GM15510 (cell line): ENCODE results near the gene BLCAP.

ENCODE experiments used
- POLR2A ChIP-seq: IDR thresholded peaks from 3 replicates; pipeline ENCODE4 v1.6.1; 2011; ENCODE audit warnings: borderline replicate concordance; ENCODE audit not compliant: insufficient read length; ENCODE audit errors: extremely low read depth

BLCAP gene

DNA sequence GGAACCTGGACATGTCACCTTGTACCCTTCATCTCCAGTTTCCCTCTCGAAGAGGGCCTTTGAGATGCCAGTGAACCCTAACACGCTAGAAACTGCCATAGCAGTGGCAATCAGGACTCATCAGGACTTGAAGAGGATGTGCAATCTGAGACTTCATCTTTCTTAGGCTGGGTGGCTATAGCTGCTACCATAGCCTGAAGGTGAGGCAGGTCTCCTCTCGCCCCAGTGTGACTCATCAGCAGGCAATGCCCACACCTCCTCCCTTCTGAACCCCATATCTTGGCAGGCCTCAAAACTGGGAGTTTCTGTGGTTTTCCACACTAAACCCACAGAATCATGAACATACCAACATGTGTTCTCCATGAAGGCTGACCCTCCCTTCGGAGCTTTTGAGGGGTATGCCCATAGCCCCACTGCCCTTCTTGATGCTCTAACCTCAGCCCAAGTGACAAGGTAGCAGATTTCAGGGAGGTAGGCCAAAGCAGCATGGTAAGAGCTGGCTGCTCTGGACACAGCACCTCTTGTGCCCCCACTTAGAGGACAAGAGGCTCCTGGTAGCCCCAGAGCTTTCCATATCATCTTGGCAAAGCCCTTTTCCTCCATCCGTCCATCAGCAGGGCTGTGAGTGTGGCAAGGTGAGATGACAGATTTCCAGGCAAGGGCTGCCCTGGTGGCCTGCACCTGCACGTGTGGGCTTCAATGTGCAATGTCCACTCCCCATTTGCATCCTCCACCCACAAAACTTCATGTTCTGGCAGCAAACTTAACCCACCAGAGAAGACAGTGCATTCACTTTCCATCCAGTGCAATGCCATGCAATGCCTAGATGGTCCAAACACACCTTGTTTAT is 2.6 kb downstream of the BLCAP start:
- TF ChIP-seq POLR2A, result no peak

DNA sequence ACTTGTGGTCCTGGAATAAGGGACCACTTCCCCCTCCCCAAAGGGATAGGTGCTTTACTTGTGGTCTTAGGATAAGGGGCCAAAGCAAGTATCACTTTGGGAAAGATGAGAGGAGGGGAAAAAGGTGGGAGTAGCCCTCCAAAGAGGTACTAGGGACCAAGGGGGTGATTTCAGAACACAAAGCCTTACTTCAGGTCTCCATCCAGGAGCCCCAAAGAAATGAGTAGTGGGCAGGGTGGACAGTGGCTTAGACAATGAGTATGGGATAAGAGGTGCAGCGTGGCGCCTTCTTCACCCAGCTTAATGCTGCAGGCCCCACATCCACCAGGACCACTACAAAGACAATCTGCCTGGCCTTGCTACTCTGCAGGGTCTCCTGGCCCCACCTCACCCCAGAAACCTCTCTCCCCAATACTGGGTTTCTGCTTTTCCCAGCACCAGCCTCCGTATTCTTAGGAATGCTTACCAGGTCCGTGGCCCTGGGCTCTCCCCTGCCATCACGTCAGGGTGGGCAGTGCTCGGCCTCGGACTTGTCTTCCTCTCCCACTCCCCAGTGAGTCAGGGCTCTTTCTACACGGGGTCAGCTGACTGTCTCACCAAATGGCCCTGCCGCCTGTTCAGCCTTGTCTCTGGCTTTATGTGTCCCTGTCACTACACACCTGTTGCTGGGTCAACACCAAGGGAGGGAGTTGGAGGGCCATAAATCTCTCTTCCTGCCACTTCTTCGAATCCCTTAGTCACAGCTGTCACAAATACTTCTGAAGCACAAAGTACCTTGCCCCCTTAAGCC is 3.6 kb downstream of the BLCAP start:
- TF ChIP-seq POLR2A, result no peak

DNA sequence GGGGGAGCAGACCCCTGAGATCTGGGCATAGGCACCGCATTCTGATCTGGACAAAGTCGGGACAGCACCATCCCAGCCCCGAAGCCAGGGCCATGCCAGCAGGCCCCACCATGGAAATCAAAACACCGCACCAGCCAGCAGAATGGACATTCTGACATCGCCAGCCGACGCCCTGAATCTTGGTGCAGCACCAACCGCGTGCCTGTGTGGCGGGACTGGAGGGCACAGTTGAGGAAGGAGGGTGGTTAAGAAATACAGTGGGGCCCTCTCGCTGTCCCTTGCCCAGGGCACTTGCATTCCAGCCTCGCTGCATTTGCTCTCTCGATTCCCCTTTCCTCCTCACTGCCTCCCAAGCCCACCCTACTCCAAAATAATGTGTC is 4.7 kb downstream of the BLCAP start:
- TF ChIP-seq POLR2A, result no peak

DNA sequence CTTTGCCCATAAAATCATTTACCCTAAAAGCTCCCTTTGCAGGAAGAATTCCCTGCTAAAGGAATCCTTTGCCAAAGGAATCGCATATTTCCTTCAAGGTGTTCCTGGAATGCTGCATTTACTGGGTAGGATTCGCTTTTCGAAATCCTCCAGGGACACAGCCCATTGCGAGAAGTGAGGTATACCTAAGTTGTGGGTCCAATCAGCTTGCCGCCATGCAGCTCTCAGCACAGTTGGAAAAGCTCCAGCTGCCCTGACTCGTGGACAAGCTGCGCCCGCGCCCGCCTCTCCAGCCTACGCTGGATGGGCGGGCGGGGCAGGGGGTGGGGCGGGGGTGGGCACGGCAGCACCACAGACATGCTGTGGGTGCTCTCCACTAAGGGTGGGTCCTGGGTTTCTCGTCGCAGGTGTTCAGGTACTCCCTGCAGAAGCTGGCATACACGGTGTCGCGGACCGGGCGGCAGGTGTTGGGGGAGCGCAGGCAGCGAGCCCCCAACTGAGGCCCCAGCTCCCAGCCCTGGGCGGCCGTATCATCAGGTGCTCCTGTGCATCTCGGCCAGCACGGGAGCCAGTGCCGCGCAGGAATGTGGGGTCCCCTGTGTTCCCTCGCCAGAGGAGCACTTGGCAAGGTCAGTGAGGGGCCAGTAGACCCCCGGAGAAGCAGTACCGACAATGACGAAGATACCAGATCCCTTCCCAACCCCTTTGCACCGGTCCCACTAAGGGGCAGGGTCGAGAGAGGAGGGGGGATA is 5.2 kb downstream of the BLCAP start:
- TF ChIP-seq POLR2A, result no peak

DNA sequence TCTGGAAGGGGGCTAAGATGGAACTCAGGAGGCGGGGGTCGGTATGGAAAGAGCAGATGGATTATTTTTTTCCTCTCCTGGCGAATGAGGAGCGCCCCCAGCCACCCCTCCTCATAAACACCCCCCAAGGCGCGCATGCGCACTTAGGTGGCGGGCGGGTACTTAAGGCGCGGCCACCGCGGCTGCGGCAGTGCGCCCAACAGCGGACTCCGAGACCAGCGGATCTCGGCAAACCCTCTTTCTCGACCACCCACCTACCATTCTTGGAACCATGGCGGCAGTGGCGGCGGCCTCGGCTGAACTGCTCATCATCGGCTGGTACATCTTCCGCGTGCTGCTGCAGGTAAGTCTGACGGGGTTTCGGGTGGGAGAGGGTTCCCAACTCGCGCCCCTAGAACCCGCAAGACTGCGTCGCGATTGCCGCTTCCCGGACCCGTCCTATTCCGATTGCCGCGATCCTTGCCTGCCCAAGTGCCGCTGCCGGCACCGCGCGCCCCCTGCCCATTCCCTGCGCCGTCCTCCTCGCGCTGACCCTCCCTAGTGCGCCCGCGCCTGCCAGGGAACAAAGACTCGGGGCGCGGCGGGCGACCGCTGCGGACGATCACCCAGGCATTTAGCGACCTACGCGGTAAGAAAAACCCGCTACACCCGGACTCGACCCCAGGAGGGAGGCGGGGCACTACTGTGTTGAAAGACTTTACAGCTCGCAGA is 6.5 kb downstream of the BLCAP start, which contains the start of gene NNAT:
NNAT (plus strand) TSS at position 190 of the 711 bp plus-strand sequence; CDS start at position 272, 82 bp downstream.
- no peak for TF ChIP-seq POLR2A

DNA sequence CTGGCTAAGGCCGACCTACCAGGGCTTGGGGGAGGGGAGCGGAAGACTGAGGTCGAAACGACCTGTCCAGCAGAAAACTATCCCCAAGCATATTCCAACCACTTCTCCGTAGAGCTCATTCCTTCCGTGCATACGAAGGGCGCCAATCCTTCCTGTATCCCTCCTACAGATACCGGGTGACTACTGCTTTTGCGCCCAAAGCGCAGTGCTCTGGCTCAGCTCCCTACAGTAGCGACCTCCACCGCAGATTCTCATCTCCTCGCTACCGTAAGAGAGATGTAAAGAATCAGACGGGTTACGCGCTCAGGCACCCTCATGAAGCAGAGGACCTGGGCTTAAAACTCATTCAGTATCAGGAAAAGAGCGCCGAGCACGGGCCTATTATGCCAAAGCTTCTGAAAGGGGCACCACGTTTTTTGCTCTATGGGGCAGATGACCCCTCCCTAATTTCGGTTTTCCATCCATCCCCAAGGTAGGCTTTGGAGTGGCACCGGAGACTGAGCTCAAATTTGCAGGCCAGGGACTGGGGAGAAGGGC is 7.2 kb downstream of the BLCAP start:
- no peak for TF ChIP-seq POLR2A

DNA sequence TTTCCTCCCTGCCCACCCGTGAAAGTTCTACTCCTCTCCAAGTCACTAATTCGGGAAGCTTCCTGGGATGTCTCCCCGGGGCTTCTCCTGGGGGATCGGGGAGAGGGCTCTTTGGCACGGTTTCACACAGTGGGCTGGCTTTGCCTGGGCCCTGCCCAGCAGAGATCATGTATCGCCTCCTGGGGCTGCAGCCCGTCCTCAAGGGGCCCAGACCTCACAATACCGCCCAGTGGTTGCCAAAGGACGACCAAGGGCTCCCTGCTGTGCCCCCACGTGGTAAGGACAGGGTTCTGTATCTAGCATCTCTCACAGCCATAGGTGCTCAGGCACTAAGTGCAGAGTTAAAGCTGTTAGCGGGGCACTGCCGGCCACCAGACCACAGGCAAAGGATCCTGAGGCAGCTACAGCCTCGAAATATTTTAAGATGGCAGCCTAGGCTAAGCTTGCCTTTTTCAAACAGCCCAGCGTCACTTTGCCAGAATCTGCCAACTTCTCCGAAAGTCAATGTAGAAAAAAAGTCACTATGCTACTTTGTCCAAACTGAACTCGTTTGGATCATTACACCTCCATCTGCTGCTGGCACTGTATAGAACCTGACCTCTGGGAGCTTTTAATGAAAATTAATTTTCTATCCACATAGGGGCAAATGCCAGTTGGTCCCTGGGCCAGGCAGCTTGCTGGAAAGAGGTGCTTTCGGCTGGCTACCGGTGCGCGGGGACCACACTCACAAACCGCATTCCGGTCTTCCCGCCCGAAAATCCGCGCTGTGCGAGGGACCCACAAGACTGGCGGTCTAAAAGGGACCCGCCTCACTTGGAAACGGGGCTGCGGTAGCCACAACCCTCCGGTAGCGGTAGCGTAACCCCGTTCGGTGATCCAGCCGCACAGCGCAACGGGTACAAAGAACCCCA is 7.9 kb downstream of the BLCAP start:
- no peak for TF ChIP-seq POLR2A

DNA sequence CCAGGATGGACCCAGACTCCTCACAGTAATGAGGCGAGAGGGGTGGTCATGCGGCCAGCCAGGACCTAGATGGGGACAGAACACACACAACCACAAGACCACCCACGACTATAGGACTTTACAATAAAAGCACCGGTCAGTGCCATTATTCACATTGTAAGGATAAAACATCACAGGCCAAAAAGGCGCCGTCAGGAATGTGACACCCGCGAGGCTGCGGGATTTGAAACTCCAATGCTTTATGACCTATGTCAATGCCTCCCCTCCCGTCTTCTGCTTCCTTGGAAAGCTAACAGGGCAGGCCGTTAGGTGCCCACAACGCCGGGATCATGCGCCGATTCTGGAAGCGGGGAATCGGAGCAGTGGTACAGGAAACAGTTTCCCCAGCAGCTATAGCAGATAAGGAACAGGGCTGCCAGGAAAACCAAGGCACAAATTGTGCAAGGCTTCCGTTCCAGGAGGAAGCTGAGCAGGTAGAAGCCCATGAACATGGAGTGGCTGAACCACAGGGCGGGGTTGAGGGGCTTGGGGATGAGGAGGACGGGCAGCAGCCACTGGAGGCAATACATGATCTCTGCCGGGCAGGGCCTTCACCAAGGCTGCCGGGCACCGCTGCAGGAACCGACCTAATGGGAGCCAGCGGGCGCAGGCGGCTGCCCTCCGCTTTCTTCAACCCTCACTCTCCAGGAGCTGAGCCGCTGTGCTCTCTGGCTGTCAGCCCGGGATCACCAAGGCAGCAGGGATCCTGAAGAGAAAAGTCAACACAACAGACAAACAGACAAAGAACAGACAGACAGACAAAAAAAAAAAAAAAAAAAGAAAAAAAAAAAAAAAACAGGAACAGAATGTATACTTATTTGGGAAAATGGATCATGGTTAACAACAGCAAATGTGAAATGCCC is 8.8 kb downstream of the BLCAP start:
- TF ChIP-seq POLR2A, result no peak

DNA sequence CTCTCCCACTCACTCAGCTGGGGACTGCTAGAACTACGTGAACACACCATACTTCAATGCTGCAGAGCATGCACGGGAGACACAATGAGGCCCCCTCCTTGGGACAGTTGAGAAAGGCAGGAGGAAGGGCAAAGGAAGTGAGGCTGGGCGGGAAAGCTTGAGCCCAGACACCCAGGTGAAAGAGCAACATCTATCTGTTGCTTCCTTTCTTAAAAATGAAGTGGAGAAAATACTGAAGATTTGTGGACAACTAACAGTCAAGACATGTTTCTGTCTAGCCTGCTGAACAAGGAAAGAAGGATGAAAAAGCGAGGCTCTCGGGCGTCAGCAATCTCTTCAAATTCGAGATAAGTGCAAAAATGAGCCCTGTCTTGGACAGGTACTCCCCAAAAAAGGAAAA is 9.6 kb downstream of the BLCAP start:
- TF ChIP-seq POLR2A, result no peak

DNA sequence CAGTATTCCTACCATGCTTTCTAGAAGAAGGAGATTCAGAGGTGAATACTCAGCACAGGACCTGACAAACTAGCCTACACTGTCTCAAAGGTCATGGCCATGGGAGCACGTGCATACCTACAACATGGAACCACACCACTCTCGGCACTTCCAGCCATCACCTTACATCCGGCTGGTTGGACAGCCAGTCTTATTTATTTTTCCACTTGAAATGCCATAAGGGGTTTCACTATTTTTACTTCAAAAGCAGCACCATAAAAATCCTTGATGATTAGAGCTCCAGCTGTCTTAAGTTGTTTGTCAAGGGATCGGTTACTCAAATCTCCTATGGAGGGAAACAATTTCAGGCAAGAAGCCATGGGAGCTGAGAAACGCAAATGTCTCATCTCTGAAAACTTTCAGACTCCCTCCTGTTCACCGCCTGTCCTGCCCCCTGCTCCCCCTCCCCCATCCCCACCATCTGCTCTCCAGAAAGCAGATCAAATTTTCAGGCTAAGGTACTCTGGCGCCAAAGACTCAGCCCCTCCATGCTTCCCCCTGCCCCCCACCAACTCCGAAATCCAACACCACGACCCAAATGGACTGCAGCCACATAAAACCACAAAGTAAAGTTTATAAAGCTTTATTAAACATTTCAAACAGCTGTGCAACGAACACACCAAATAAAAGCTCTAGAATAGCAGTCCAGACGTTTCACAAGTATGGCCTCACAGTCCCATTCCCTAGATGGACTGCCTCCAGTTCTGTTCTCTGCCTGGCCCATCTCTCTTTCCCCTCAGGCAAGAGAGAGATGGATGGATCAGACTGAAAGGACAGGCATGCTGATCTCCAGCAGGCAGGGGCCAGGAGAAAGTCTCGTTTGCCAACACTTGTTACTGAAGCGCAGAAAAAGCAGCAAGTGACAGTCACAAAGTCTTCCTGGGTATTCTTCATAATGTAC is 10.6 kb downstream of the BLCAP start:
- no peak for TF ChIP-seq POLR2A

DNA sequence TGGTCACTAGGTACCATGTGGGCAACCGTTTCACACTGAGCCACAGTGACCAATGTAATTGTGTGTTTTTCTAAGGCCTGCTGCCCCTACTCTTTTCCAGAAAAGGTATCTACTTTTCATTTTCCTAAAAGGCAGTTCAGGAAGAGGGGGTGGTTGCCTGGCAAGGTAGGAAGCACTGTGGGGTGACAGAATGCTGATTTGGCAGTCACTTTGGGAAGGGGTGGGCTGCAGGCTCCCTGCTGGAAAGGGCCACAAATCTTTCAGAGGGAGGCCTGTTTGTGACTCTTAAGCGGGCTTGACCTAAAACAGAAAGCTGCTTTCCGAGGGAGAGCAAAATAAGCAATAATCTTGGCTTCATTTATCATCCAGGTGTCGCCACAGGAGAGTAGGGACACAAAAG is 11.8 kb downstream of the BLCAP start:
- no peak for TF ChIP-seq POLR2A
